NCI-H1092 treated with DMSO at 0.1 percent for 48 hours (cell line): ENCODE results near the gene ZNF335.
A peak's percentile ranks its signal among the peaks of the same experiment; 100 is the strongest.

Source experiments
- DNase-seq: peaks from one replicate; lab custom pipeline; 2025; lab: John Stamatoyannopoulos, UW

Gene ZNF335, protein sequence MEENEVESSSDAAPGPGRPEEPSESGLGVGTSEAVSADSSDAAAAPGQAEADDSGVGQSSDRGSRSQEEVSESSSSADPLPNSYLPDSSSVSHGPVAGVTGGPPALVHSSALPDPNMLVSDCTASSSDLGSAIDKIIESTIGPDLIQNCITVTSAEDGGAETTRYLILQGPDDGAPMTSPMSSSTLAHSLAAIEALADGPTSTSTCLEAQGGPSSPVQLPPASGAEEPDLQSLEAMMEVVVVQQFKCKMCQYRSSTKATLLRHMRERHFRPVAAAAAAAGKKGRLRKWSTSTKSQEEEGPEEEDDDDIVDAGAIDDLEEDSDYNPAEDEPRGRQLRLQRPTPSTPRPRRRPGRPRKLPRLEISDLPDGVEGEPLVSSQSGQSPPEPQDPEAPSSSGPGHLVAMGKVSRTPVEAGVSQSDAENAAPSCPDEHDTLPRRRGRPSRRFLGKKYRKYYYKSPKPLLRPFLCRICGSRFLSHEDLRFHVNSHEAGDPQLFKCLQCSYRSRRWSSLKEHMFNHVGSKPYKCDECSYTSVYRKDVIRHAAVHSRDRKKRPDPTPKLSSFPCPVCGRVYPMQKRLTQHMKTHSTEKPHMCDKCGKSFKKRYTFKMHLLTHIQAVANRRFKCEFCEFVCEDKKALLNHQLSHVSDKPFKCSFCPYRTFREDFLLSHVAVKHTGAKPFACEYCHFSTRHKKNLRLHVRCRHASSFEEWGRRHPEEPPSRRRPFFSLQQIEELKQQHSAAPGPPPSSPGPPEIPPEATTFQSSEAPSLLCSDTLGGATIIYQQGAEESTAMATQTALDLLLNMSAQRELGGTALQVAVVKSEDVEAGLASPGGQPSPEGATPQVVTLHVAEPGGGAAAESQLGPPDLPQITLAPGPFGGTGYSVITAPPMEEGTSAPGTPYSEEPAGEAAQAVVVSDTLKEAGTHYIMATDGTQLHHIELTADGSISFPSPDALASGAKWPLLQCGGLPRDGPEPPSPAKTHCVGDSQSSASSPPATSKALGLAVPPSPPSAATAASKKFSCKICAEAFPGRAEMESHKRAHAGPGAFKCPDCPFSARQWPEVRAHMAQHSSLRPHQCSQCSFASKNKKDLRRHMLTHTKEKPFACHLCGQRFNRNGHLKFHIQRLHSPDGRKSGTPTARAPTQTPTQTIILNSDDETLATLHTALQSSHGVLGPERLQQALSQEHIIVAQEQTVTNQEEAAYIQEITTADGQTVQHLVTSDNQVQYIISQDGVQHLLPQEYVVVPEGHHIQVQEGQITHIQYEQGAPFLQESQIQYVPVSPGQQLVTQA (N-terminal part only)

DNA sequence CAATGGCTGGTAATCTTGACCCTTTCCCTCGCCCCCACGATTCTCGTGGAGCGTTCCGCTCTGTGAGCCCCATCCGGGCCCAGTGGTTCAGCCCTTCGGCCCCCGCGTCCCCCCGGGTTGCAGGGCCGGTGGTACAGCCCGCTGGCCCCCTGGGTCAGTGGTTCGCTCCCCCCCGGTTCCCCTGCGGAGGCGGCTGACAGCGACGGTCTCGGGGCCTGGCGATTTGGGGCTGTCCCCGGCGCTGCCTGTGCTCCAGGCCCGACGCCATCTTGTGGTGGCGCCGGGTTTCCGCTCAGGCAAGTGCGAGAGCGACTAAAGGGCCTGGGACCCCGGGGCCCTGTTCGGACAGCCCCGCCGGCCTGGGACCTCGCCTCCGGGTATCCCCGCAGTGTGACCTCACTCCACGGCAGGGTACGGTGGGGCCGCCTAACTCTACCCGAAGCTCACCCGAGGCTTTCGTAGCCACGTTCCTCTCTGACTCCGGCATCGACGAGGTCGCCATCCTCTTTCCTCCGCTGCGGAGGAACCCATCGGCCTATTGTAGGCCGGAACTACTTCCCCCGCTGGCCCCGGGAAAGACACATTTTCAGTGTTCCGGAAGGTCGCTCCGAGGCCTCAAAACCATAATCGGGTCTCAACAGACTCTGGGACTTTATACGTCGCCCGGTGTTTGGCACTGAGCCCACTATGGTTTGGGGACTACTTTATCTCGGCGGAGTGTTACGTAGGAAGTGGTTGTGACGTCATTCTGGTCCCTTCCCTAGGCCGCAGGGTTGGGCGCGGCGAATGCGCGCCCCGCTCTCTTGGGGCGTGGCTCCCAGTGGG is at the start of gene ZNF335:
TSS of gene ZNF335 (minus strand) at position 529 of the 825 bp plus-strand sequence. CDS start 793 bp downstream, outside the sequence.
- peak; percentile 95 for DNase-seq

DNA sequence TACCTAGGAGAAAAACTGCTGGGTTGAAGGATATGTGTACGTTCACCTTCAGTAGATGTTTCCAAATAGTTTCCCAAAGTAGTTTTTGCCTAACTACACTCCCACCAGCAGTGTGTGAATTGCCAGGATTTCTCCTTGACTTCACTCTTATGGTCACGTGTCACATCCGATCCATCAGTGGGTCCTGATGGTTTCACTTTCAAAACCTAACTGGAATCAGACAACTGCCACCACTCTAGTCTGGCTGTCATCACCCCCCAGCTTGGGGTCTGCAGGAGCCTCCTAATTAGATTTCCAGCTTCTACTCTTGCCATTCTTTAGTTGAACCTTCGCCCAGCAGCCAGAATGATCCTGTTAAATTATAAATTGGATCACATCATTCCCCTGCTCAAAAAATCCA is 48.6 kb upstream of the ZNF335 start:
- no peak for DNase-seq

DNA sequence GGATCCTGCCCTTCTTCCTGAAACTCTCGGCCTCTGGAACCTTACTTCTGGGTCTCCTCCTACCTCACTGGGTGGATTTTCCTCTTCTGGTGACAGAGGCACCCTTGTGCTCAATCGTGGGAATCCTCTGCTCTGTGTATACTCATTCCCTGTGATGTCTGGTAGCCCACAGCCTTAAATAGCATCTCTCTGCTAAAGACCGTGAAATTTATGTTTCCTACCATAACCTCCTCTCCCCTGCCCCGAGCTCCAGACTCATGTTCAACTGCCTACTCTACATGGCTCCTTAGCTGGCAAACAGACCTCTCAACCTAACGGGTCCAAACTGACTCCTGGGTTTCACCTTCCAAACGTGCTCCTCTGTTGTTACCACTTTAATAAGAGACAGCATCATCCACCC is 46.6 kb upstream of the ZNF335 start:
- no peak for DNase-seq

DNA sequence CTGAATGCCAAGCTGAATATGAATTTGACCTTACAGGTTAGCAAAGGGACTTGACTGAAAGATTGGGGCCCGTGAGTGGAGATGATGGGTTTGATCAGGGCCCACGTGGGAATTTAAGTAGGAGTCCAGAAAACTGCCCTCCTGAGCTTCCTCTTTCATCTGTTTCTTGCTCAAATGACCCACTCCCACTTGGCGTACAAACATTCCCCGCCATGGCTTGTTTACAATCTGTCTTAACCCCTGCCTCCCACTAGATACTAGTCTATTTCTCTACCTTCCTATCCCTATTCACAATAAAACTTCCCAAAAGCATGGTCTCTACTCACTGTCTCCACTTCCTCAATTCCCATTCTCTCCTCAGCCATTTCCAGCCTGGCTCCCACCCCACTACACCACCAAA is 46.1 kb upstream of the ZNF335 start:
- no peak for DNase-seq

DNA sequence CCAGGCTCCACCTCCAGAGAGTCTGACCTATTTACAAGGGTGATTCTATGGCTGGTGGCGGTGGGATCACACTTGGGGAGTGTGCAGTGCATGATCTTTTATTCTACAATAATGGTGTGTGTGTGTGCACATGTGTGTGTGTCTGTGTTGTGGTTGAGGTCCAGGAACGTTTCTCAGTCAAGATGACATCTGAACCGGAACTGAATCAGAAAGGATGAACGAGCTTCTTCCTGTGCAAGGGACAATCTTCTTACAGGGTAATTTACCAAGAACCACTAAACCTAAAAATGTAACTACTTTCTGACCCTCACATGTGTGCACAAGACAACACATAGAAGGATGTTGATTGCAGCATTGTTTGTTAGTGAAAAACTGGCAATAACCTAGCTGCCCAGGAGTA is 45.3 kb upstream of the ZNF335 start:
- DNase-seq = no peak

DNA sequence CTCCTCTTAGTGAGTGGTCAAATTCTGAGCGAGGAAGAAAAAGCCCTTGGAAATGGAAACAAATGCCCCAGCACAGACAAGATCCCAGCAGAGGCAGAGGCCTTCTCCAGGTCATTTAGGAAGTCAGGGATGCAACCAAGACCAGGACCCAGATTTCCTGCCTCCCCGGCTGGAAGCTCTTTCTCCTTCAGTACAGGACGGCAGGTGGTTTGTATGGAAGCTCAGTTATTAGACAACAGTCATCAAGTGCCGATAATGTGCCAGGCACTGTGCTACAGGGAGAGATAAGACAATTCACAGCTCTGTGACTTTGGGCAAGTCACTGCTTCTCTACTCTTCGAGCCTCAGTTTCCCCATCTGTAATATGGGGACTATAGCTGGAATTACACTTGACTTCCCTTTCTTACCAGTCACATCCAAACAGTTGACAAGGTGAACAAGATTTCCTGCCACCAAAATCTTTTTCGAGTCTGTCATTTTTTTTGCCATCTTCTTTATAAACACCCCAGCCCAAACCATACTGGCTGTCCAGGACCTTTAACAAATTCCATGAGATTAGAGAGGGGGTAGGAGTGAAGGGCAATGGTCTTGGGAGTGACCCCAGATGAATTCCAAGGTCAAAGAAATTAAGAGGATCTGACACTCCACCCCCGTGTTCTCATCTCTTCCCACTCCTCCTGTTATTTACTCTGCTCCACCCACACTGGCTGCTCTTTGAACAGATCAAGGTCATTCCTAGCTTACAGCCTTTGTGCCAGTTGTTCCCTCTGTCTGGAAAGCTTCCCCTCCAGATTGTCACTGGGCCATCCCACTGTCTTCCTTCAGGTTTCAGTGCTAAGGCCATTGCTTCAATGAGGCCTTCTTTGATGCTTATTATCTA is 42.8 kb upstream of the ZNF335 start:
- DNase-seq = no peak

DNA sequence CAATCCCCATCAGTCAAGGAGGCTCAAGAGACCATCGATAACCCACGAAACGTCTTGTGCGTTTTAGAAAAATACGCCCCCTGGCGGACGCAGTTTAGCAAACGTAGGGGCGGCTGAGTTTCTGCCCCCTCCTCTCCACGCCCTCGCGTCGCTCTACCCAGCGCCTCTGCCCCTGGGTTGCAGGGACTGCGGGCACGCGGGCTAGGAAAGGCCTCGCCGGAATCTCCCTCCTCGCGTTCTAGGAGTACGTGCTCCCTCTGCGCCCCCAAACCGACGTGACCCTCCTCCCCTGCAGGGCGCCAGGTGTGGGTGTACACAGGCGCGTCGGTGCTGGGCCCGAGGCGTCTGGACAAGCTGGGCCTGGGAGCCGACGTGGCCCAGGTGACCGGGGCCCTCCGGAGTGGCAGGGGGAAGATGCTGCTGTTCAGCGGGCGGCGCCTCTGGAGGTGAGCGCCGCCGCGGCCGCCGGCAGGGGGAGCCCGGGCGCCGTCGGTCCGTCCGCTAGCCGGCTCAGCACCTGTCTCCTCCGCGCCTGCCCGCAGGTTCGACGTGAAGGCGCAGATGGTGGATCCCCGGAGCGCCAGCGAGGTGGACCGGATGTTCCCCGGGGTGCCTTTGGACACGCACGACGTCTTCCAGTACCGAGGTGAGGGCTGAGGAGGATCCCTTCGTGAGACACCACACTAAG is 42.0 kb upstream of the ZNF335 start:
- DNase-seq = peak; percentile 69

DNA sequence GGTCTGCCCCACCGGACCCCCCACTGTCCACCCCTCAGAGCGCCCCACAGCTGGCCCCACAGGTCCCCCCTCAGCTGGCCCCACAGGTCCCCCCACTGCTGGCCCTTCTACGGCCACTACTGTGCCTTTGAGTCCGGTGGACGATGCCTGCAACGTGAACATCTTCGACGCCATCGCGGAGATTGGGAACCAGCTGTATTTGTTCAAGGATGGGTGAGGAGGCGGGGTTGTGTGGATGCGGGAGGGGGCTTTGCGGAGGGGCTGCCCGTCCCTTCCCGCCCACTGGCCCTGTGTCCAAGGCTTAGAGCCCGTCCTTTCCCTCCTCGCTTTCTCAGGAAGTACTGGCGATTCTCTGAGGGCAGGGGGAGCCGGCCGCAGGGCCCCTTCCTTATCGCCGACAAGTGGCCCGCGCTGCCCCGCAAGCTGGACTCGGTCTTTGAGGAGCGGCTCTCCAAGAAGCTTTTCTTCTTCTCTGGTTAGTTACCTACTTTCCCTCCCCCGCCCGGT is 41.4 kb upstream of the ZNF335 start:
- no peak for DNase-seq

DNA sequence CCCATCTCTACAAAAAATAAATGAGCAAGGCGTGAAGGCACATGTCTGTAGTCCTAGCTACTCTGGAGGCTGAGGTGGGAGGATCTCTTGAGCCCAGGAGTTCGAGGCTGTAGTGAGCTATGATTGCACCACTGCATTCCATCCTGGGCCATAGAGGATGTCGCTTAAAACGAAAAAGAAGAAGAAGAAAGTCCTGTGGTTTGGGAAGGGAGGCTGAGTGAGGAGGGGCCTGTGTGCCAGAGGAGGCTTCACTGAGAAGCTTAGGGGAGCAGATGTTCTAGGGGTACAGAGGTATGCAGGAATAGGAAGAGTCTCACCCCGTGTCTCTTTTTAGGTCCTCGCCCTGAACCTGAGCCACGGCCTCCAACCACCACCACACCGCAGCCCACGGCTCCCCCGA is 40.9 kb upstream of the ZNF335 start:
- DNase-seq = no peak

DNA sequence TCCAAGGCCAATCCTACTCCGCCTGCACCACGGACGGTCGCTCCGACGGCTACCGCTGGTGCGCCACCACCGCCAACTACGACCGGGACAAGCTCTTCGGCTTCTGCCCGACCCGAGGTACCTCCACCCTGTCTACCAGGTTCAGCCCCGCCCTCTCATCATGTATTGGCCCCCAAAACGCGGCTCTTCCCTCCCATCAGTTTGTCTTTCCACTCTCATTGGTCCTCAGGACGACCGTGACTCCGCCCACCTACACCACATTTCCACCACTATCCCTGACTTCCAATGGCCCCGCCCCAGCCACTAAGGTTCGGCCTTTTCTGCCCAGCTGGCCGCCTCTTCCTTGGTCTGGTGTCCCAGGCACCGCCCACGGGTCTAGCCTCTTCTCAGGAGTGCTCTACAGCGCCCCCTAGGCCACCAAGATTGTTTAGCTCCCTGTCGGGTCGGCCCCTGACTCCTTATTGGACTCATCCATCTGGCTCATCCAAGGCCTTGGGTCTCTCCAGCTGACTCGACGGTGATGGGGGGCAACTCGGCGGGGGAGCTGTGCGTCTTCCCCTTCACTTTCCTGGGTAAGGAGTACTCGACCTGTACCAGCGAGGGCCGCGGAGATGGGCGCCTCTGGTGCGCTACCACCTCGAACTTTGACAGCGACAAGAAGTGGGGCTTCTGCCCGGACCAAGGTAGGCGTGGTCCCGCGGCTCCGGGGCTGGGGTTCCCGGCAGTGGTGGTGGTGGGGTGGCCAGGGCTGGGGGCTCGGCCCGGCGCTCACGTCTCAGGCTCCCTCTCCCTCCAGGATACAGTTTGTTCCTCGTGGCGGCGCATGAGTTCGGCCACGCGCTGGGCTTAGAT is 39.9 kb upstream of the ZNF335 start:
- no peak for DNase-seq

DNA sequence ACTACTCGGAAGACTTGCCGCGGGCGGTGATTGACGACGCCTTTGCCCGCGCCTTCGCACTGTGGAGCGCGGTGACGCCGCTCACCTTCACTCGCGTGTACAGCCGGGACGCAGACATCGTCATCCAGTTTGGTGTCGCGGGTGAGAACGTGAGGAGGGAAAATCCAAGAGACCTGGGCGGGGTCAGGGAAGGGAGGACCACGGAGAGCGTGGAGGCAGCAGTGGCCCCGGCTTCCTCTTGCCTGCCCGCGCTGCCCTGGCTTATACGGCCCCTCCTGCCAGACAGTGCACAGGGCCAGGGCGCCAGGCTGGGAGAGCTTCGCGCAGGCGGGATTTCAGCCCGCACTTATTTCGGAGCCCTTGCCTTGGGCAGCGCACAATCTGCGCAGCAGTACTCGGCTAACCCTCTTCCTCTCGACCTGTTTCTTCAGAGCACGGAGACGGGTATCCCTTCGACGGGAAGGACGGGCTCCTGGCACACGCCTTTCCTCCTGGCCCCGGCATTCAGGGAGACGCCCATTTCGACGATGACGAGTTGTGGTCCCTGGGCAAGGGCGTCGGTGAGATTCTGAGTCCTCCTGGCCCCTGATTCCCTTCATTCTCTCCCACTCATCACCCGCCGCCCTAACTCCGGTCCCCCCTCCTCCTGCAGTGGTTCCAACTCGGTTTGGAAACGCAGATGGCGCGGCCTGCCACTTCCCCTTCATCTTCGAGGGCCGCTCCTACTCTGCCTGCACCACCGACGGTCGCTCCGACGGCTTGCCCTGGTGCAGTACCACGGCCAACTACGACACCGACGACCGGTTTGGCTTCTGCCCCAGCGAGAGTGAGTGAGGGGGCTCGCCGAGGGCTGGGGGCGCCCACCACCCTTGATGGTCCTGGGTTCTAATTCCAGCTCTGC is 38.7 kb upstream of the ZNF335 start:
- DNase-seq = no peak

DNA sequence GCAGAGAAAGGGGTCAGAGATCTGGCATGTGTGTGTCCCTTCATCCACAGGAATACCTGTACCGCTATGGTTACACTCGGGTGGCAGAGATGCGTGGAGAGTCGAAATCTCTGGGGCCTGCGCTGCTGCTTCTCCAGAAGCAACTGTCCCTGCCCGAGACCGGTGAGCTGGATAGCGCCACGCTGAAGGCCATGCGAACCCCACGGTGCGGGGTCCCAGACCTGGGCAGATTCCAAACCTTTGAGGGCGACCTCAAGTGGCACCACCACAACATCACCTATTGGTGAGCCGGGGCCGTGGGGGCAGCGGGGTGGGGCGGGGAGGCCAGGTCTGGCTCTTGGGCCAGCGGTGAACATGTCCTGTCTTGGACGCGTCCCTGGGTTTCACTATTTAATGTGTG is 37.8 kb upstream of the ZNF335 start:
- no peak for DNase-seq

DNA sequence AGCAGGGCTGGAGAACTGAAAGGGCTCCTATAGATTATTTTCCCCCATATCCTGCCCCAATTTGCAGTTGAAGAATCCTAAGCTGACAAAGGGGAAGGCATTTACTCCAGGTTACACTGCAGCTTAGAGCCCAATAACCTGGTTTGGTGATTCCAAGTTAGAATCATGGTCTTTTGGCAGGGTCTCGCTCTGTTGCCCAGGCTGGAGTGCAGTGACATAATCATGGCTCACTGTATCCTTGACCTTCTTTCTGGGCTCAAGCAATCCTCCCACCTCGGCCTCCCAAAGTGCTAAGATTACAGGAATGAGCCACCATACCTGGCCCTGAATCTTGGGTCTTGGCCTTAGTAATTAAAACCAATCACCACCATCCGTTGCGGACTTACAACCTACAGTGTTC is 35.7 kb upstream of the ZNF335 start:
- no peak for DNase-seq

DNA sequence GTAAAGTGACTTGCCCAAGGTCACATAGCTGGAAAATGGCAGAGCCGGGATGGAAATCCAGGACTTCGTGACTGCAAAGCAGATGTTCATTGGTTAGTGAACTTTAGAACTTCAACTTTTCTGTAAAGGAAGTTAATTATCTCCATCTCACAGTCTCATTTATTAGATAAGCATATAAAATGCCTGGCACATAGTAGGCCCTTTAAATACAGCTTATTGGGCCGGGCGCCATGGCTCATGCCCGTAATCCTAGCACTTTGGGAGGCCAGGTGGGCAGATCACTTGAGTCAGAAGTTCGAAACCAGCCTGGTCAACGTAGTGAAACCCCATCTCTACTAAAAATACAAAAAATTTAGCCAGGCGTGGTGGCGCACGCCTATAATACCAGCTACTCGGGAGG is 35.0 kb upstream of the ZNF335 start:
- DNase-seq = no peak

DNA sequence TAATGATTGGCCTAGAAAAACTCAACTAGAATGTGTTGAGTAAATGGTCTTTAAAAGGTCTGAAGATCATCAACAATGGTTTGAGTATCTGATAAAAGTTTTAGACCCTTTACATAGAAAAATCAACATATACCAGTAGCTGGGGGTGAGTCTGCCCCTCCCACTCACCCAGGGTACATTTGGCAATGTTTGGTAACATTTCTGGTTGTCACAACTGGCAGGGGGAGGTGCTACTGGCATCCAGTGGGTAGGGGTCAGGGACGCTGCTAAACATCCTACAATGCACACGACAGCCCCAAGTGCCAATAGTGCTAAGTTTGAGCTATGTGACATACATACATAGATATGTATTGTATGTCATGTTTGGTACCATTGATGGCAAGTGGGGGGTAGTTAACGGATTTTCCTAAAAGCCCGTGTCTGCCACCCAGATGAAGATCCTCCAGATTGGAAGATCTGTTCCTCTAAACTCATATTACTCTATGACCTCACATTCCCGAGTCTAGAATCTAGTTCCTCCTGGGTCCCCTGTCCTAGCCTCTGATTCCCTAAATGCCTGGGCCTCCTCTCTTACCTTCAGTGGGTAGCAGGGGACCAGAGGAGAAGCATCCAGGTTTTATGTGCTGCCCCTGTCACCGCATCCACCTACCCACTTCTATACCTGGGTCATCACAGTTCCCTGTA is 34.2 kb upstream of the ZNF335 start:
- no peak for DNase-seq

DNA sequence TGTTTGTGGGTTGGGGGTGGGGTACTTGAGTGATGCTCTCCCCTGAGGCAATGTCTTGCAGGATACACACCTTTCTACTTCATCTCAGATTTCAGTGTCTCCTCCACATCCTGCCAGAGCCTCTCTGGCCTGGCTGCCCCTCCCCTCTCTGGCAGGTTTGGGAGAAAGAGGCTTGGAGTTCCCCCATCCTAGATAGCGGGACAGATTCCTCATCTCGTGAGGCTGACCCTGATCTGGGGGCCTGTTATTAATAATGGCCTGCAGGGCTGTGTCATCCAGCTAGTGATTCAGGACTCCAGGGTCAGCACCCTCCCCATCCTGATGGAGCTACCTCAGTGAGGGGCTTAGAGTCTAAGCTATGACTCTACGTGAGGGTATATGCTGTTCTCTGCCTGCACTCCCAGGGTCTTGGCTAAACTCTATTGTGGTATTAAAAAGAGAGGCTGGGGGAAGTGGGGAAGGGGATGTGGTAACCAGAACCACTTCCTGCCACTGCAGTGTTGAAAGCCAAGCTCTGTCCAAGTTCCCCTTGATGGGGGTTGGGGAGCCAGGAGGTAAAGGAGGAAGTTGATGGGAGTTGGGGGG is 33.0 kb upstream of the ZNF335 start:
- DNase-seq = no peak

DNA sequence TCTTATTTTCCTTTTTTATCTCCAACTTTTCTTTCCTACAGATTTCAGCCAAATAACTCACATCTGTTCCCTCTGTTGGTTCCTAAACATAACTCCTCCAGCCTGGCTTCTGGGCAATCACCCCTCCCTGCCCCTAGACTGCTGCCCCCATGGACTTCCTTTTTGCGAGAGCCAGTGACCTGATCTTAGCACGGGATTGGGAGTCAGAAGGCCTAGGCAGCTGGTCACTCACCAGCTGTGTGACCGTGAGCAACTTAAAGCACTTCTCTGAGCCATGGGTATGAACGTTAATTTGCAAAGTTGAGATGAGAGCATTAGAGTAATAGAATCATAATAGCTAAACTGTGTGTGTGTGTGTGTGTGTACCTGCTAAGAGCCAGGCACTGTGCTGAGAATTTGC is 32.2 kb upstream of the ZNF335 start:
- DNase-seq = no peak
